ENCODE measurements around the gene DDX39A.
A peak's percentile ranks its signal among the peaks of the same experiment; 100 is the strongest.

The DDX39A gene

GRCh38 chr19:14433554-14434501 is 14.7 kb upstream of the DDX39A start:
- DNase-seq = no peak

GRCh38 chr19:14432791-14433553 is 13.8 kb upstream of the DDX39A start, which contains the start of gene PKN1:
Gene PKN1 (plus strand): TSS chr19:14433306. CDS start chr19:14433522, 216 bp downstream.
- DNase-seq = peak in 1 of 2 experiments; percentile 2

- DNase-seq = no peak
Measured at GRCh38 chr19:14430712-14431111, 11.6 kb upstream of the DDX39A start.

GRCh38 chr19:14428882-14429416 is 9.8 kb upstream of the DDX39A start:
- no peak for DNase-seq

- no peak for DNase-seq
Measured at GRCh38 chr19:14427461-14427860, 8.3 kb upstream of the DDX39A start.

- no peak for DNase-seq
Measured at GRCh38 chr19:14425696-14426138, 6.6 kb upstream of the DDX39A start.

- no peak for DNase-seq
Measured at GRCh38 chr19:14418856-14419105, 360 bp downstream of the DDX39A start.

- no peak for DNase-seq
Measured at GRCh38 chr19:14416817-14417231, 2.3 kb downstream of the DDX39A start.

- no peak for DNase-seq
Measured at GRCh38 chr19:14414926-14415690, 4.0 kb downstream of the DDX39A start.

- DNase-seq = no peak
Measured at GRCh38 chr19:14413693-14414181, 5.4 kb downstream of the DDX39A start.

GRCh38 chr19:14412996-14413692 is 6.0 kb downstream of the DDX39A start:
- no peak for DNase-seq

GRCh38 chr19:14412324-14412995 is 6.7 kb downstream of the DDX39A start:
- DNase-seq = no peak

- no peak for DNase-seq
Measured at GRCh38 chr19:14411938-14412245, 7.2 kb downstream of the DDX39A start.

GRCh38 chr19:14411161-14411937 is 7.8 kb downstream of the DDX39A start:
- DNase-seq = no peak

GRCh38 chr19:14410091-14411051 is 8.8 kb downstream of the DDX39A start:
- DNase-seq = no peak

GRCh38 chr19:14409146-14410023 is 9.8 kb downstream of the DDX39A start:
- DNase-seq = no peak

GRCh38 chr19:14408491-14409145 is 10.5 kb downstream of the DDX39A start:
- DNase-seq = no peak
